ENCODE results near the gene IGF2BP1.
"Not testable (repeated sequence)": the region's sequence is repeated elsewhere in the genome, so short reads cannot be mapped to it uniquely, and the experiment has no call there.

Gene IGF2BP1

DNA sequence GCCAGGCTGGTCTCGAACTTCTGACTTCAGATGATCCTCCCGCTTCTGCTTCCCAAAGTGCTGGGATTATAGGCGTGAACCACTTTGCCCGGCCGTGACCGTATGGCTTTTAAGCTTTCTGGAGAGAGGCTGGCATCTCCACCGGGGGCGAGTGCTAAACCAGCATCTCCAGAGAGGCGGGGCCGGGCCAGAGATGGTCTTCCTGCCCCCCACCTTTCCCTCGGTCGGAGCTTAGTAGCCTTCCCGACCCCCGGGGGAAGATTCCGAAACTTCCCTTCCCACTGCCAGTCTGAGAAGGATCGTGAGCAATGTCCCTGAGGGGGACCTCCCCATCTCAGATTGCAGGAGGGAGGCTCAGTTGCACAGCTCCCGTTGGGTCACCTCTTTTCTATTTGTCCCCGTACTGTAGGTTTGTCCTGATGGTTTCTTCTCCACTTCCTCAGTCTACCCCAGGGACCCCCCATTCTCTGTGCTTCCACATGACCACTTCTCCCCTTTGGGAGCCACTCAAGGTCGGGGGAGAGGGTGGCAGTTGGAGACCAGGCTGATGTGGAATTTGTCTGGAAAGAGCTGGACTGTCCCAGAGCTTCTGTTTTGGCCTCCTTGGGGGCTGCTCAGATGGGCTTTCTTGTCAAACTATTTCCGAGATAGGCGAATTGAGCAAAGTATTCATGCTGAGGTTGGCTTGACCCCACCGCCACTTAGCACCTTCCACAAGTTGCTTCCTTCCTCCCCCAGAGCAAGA lies 18.2 kb downstream of the IGF2BP1 start:
- no peak for DNase-seq
- in situ Hi-C loops (cut with HindIII; ENCODE audit: low pct_ligation_motif_present, low pct_unique_long_range_greater_than_20kb, low sequenced_read_pairs) = loop anchor here (25.0 kb wide), 1 partner anchor 103 kb away; the partner anchor contains the start of gene UBE2Z

GRCh38 chr17:49015924-49016774 lies 19.0 kb downstream of the IGF2BP1 start:
- in situ Hi-C loops (cut with HindIII; ENCODE audit: low pct_ligation_motif_present, low pct_unique_long_range_greater_than_20kb, low sequenced_read_pairs) = loop anchor here (25.0 kb wide), 1 partner anchor 104 kb away; the partner anchor contains the start of gene UBE2Z
- no peak for DNase-seq

DNA sequence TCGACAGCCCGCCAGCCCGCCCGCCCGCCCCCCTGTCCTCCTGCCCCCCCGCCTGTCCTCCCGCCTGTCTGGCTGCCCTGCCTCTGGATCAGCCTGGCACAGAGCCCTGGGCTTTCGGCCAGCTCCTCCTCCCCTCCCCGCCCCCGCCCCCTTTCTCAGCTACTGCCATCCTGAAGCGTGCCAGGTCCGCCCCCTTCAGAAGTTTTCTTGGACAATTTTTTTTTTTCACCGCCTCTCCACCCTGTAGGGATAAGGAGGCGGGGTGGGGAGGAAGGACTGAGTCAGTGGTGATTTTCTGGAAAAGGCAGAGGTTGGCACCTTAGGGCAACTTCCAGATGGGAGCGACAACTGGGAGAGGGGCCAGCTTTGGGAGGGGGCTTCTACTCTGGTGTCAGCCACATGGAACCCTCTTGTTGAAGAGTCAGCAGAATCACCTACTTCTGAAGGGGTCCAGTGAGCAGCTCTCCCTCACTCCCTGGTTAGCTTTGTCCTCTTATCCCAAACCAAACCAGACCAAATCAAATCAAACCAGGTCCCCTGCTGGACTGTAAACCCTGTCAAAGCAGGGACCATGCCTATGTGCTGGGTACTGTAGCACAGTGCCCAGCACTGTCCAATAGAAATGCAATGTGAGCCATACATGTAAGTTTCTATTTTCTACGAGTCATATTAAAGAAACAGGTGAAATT lies 19.7 kb downstream of the IGF2BP1 start:
- DNase-seq = peak; percentile 95
- in situ Hi-C loops (cut with HindIII; ENCODE audit: low pct_ligation_motif_present, low pct_unique_long_range_greater_than_20kb, low sequenced_read_pairs) = loop anchor here (25.0 kb wide), 1 partner anchor 105 kb away; the partner anchor contains the start of gene UBE2Z

DNA sequence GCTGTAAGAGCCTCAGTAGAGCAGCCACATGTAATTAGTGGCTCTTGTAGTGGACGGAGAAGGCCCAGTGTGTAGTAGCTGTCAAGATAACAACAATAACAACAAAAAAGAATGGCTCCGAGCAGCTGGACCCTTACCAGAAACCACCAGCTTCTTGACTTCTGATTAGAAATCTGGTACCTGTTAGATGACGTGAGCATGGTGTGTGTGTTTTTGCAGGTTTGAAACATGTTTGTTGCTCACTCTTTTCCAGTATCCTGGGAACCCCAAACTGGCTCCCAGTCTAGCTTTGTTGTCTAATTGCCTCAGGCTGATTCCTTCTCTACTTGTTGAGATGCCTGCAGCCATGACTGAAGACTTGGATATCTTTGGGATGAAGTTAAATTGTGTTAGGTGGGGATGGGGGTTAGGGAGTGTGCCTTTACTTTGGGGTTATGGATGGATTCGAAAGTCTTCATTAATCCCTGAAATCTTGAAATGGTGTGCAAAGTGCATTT lies 21.0 kb downstream of the IGF2BP1 start:
- in situ Hi-C loops (cut with HindIII; ENCODE audit: low pct_ligation_motif_present, low pct_unique_long_range_greater_than_20kb, low sequenced_read_pairs) = loop anchor here (25.0 kb wide), 1 partner anchor 106 kb away; the partner anchor contains the start of gene UBE2Z
- DNase-seq = no peak

GRCh38 chr17:49018748-49019147 lies 21.6 kb downstream of the IGF2BP1 start:
- in situ Hi-C loops (cut with HindIII; ENCODE audit: low pct_ligation_motif_present, low pct_unique_long_range_greater_than_20kb, low sequenced_read_pairs) = loop anchor here (25.0 kb wide), 1 partner anchor 106 kb away; the partner anchor contains the start of gene UBE2Z

DNA sequence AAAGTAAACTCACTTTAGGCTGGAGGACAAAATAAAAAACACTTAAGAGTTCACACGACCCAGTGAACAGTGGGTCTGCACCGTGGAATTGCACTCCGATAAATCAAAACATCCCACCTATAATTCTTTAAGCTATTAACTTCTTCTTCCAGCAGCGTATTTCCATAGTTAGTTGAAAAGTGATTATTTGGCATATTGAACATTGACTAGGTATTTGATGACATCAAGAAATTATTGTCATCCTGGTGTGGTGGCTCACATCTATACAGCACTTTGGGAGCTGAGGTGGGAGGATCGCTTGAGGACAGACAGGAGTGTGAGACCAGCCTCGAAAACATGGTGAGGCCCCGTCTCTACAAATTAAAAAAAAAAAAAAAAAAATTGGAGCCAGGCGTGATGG lies 23.4 kb downstream of the IGF2BP1 start:
- in situ Hi-C loops (cut with HindIII; ENCODE audit: low pct_ligation_motif_present, low pct_unique_long_range_greater_than_20kb, low sequenced_read_pairs) = loop anchor here (25.0 kb wide), 1 partner anchor 108 kb away; the partner anchor contains the start of gene UBE2Z

More at GRCh38 chr17:49018748-49019147, 21.6 kb downstream of the IGF2BP1 start:
- no peak for DNase-seq

GRCh38 chr17:49021095-49021767 lies 24.0 kb downstream of the IGF2BP1 start:
- in situ Hi-C loops (cut with HindIII; ENCODE audit: low pct_ligation_motif_present, low pct_unique_long_range_greater_than_20kb, low sequenced_read_pairs) = loop anchor here (25.0 kb wide), 1 partner anchor 109 kb away; the partner anchor contains the start of gene UBE2Z
- DNase-seq = no peak

More for the DNA sequence above, 23.4 kb downstream of the IGF2BP1 start:
- no peak for DNase-seq

- no peak for DNase-seq
- in situ Hi-C loops (cut with HindIII; ENCODE audit: low pct_ligation_motif_present, low pct_unique_long_range_greater_than_20kb, low sequenced_read_pairs) = loop anchor here (25.0 kb wide), 1 partner anchor 109 kb away; the partner anchor contains the start of gene UBE2Z
These were observed 24.6 kb downstream of the IGF2BP1 start for GRCh38 chr17:49021768-49022103.

DNA sequence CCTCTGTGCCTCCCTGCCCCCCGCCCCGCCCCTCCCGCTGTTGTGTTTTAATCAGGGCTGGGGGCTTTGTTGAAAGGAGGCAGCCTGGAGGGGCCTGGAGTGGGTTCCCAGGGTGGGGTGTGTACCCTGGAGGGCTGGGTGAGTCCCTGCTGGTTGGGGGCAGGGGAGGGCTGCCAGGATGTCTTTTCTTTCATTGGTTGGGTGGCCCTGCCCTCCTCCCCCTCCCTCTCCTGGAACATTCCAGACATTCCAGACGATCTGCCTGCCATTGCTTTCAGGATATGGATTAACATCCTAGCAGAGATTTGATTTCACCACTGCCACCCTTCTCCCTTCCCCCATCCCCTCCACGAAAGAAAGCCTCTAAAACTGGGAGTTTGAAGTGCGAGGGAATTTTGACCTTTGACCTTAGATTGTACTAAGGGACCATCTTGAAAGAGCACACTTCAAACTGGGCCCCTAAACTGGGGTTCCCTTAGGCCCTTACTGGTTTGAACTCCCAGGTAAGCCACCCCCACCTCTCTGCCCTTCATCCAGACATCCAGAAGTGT lies 25.3 kb downstream of the IGF2BP1 start:
- in situ Hi-C loops (cut with HindIII; ENCODE audit: low pct_ligation_motif_present, low pct_unique_long_range_greater_than_20kb, low sequenced_read_pairs) = loop anchor here (25.0 kb wide), 1 partner anchor 110 kb away; the partner anchor contains the start of gene UBE2Z
- DNase-seq = peak; percentile 80

DNA sequence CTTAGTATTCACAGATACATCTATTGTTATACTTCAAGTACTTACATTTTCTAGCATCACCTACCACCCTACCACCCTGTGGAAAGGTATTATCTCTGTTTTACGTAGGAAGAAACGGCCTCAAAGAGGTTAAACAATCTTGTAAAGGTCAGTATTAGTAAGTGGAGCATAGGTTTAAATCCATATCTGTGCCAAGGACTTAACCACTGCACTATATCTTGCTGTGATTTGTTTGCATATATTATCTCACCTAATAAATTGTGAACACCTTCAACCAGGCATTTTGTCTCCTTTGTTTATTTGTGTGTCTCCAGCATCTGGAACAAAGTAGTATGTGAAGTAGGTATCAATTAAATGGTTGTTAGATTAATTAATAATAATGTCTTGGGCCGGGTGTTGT lies 27.3 kb downstream of the IGF2BP1 start:
- in situ Hi-C loops (cut with HindIII; ENCODE audit: low pct_ligation_motif_present, low pct_unique_long_range_greater_than_20kb, low sequenced_read_pairs) = loop anchor here (25.0 kb wide), 1 partner anchor 112 kb away; the partner anchor contains the start of gene UBE2Z
- no peak for DNase-seq

GRCh38 chr17:49026447-49026846 lies 29.3 kb downstream of the IGF2BP1 start:
- in situ Hi-C loops (cut with HindIII; ENCODE audit: low pct_ligation_motif_present, low pct_unique_long_range_greater_than_20kb, low sequenced_read_pairs); DNase-seq: not testable (repeated sequence)

DNA sequence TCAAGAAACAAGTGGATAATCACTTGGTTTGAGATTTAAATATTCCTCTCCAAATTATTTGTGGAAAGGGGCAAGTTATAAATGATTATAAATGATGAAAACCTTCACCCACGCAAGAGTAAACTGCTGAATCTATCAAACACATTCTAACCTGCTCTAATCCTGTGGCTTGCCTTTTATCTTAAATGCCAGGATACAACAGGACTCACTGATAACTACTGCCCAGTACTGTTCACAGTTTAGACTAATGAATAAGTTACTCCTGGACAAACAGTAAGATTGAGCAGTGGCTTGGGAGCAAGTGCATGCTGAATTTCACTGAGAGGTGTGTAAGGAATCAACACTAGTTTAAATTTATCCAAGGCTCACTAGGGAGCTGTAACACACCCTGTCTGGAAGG lies 31.1 kb downstream of the IGF2BP1 start:
- DNase-seq = no peak
- in situ Hi-C loops (cut with HindIII; ENCODE audit: low pct_ligation_motif_present, low pct_unique_long_range_greater_than_20kb, low sequenced_read_pairs) = no loop called here

- DNase-seq = no peak
- in situ Hi-C loops (cut with HindIII; ENCODE audit: low pct_ligation_motif_present, low pct_unique_long_range_greater_than_20kb, low sequenced_read_pairs) = no loop called here
These were observed 32.6 kb downstream of the IGF2BP1 start for GRCh38 chr17:49029801-49030200.

DNA sequence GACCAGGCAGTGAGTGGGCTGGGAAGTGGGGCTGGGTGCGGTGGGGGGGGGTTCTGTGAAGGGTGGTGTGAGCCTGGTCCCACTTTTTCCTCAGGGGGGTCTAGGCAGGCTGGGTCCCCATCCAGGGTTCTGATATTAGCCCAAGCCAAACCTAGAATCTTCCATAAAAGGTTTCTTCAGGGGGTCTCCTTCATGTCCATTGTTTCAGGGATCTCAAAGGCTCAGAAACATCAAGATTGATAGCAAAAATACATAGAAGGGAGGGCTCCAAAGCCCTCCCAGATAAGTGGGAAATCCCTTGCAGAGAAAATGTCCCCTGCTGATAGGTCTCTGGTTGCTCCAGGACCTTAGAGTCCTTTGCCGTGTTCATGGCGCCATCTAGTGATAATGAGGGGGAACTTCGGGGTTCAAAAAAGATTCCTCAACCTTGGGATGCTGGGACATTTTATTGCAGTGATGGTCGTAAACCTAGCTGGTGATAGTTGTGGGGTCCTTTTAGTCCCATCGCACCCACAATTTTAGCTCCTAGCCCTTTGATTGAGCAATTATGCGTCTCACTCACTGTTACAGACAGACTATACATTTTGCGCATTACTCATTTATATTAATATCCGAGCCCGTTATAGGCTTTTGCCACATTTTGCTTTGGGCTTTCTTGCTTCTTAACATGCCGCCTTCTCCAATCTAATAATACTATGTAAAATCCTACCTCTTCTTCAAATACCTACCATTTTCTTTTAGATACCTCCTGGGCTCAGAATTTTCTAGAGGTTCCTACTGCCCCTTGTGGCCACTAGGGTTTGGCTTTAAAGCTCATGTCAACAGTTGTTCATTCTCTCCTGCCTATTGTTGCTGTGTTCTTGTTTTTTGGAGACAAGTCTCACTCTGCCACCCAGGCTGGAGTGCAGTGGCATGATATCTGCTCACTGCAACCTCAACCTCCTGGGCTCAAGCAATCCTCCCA lies 35.1 kb downstream of the IGF2BP1 start:
- in situ Hi-C loops (cut with HindIII; ENCODE audit: low pct_ligation_motif_present, low pct_unique_long_range_greater_than_20kb, low sequenced_read_pairs) = no loop called here

DNA sequence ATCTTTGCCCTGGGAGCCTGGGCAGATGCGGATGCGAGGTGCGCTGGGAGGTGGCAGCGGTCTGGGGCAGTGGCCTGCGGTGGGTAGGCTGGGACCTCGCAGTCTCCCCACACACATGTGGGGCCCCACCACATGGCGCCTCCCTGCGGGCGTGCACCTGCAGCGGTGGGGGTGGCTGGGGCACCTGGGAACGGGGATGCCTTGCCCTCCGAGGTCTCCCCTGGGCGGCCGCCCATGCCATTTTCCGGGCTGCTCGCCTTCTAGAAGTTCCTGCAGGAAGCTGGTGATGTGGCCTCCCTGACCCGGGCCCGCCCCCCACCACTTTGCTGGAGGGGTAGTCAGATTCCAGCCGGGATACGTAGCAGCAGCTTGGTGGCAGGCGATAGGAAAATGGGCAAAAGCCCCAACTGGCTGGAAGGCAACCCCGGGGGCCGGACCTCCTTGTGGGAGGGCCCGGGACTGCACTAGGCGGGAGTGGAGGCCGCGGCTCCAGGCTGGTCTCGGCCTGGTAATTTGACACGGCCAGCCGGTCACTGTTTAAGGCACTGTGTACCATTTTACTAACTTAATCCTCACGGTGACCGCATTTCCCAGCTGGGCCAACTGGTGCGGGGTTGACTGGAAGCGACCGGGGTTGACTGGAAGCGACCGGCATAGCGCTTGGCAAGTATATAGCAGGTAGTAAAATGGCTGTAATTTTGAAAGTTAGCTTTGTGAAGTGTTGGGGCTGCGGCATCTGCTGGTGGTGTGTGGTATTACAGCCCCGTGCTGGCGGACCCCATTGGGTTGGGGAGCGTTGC lies 38.5 kb downstream of the IGF2BP1 start:
- DNase-seq = peak; percentile 87
- in situ Hi-C loops (cut with HindIII; ENCODE audit: low pct_ligation_motif_present, low pct_unique_long_range_greater_than_20kb, low sequenced_read_pairs) = no loop called here

More for the DNA sequence above, 35.1 kb downstream of the IGF2BP1 start:
- DNase-seq = peak; percentile 86

DNA sequence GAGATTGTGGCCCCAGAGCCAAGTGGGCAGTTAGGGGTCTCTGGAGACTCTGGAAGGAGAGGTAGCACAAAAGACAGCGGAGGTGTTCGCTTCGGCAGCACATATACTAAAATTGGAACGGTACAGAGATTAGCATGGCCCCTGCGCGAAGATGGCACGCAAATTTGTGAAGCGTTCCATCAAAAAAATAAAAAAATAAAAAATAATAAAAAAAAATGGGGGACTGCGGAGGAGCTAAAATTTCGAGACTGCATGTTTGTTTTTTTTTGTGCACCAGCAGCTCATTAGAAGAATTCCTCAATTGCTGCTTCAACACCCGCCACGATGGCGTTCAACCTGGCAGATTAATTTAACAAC lies 39.1 kb downstream of the IGF2BP1 start:
- DNase-seq = no peak
- in situ Hi-C loops (cut with HindIII; ENCODE audit: low pct_ligation_motif_present, low pct_unique_long_range_greater_than_20kb, low sequenced_read_pairs) = no loop called here
